Calu3 (cell line): ENCODE data around the gene HDAC7. TPM values are rescaled to one million over a fixed set of nuclear protein-coding genes. Genes with fewer than 3 reads are reported as not detected.
"Not testable (repeated sequence)": the region's sequence is repeated elsewhere in the genome, so short reads cannot be mapped to it uniquely, and the experiment has no call there.

ENCODE experiments used
- BruUV-seq: library from RNA; stranded (reverse); fragments of 400-500 nt; replicated peaks from 2 replicates; lab custom pipeline; 2021; lab: Mats Ljungman, UMichigan
- CTCF ChIA-PET: fragments of 300-600 bp; sonication (Branson Sonifier 250); formaldehyde crosslinking; loops from one replicate; lab custom pipeline; 2022; ENCODE audit warnings: antibody characterized with exemption; lab: Charles Lee
- DNase-seq: peaks from one replicate; pipeline ENCODE4 v3.0.0; 2022
- H3K27ac Mint-ChIP-seq: one replicate; pipeline ENCODE4 v1.8.0; 2022; ENCODE audit warnings: mixed read lengths; ENCODE audit not compliant: unreplicated experiment
- H3K27me3 Mint-ChIP-seq: one replicate; pipeline ENCODE4 v1.8.0; 2022; ENCODE audit warnings: mixed read lengths; ENCODE audit not compliant: unreplicated experiment
- H3K36me3 Mint-ChIP-seq: one replicate; pipeline ENCODE4 v1.8.0; 2022; ENCODE audit warnings: mild to moderate bottlenecking, moderate library complexity, mixed read lengths; ENCODE audit not compliant: insufficient read depth, unreplicated experiment
- H3K4me1 Mint-ChIP-seq: one replicate; pipeline ENCODE4 v1.8.0; 2022; ENCODE audit warnings: mild to moderate bottlenecking, low read depth, mixed read lengths; ENCODE audit not compliant: unreplicated experiment
- H3K4me3 Mint-ChIP-seq: one replicate; pipeline ENCODE4 v1.8.0; 2022; ENCODE audit warnings: mild to moderate bottlenecking, low read depth, moderate library complexity, mixed read lengths; ENCODE audit not compliant: unreplicated experiment
- H3K9me3 Mint-ChIP-seq: one replicate; pipeline ENCODE4 v1.8.0; 2022; ENCODE audit warnings: low read depth, mixed read lengths; ENCODE audit not compliant: unreplicated experiment
- CTCF ChIP-seq: fragments of 200-600 bp; IDR thresholded peaks from one replicate; pipeline ENCODE4 v1.8.0; 2022; ENCODE audit warnings: antibody characterized with exemption; ENCODE audit not compliant: unreplicated experiment
- intact Hi-C: fragments of 100-400 bp; cut with micrococcal nuclease; formaldehyde crosslinking; loops from one replicate; pipeline ENCODE4 v1.10.0; 2022; ENCODE audit not compliant: unreplicated experiment
- total RNA-seq: library from RNA; stranded (reverse); gene quantifications from 2 replicates; pipeline ENCODE4 v1.2.3, GENCODE V29; 2022

HDAC7 gene
- total RNA-seq, 1 experiment from 2014 or later: 41.8 TPM

GRCh38 chr12:47811581-47812484 is 7.9 kb downstream of the HDAC7 start:
- H3K27ac Mint-ChIP-seq: no peak overlapping the region
- H3K4me1 Mint-ChIP-seq: peaks cover 45% of the 10 kb centered on the region
- no peaks in the 10 kb centered on the region for H3K9me3 Mint-ChIP-seq
- no peak for DNase-seq
- intact Hi-C loops: no loop called here
- BruUV-seq: no TSS peak
- CTCF ChIA-PET: interaction anchor here (2.3 kb wide), 1 partner anchor 26 kb away, joined by 9 read pairs; no protein-coding TSS in a partner anchor
- H3K27me3 Mint-ChIP-seq: no peaks in the 10 kb centered on the region
- H3K4me3 Mint-ChIP-seq: no peak overlapping the region
- no peak for TF ChIP-seq CTCF
- no peaks in the 10 kb centered on the region for H3K36me3 Mint-ChIP-seq

- H3K27ac Mint-ChIP-seq: no peak overlapping the region
- H3K27me3 Mint-ChIP-seq: no peaks in the 10 kb centered on the region
- H3K4me3 Mint-ChIP-seq: no peak overlapping the region
- intact Hi-C loops: no loop called here
- no peaks in the 10 kb centered on the region for H3K9me3 Mint-ChIP-seq
- no peaks in the 10 kb centered on the region for H3K36me3 Mint-ChIP-seq
- peaks cover 44% of the 10 kb centered on the region for H3K4me1 Mint-ChIP-seq
- BruUV-seq: no TSS peak
- CTCF ChIA-PET: no interaction called here
- TF ChIP-seq CTCF: no peak
- no peak for DNase-seq
Observed at GRCh38 chr12:47811072-47811396, 8.7 kb downstream of the HDAC7 start.

GRCh38 chr12:47809518-47809917 is 10.2 kb downstream of the HDAC7 start:
- intact Hi-C loops, DNase-seq, H3K27ac Mint-ChIP-seq, BruUV-seq, CTCF ChIA-PET, H3K27me3 Mint-ChIP-seq, H3K4me3 Mint-ChIP-seq, H3K36me3 Mint-ChIP-seq, H3K9me3 Mint-ChIP-seq: not testable (repeated sequence)
- H3K4me1 Mint-ChIP-seq: peaks cover 36% of the 10 kb centered on the region

GRCh38 chr12:47808574-47809365 is 10.9 kb downstream of the HDAC7 start:
- H3K27ac Mint-ChIP-seq: no peak overlapping the region
- H3K27me3 Mint-ChIP-seq: no peaks in the 10 kb centered on the region

More at GRCh38 chr12:47808574-47809365, 10.9 kb downstream of the HDAC7 start:
- intact Hi-C loops: no loop called here
- TF ChIP-seq CTCF: no peak
- Mint-ChIP-seq H3K4me1 (peaks cover 29% of the 10 kb centered on the region), H3K36me3 (no peaks in the 10 kb centered on the region), H3K9me3 (no peaks in the 10 kb centered on the region), H3K4me3 (no peak overlapping the region)
- no TSS peak for BruUV-seq
- CTCF ChIA-PET: no interaction called here
- DNase-seq: no peak
